Keratinocyte (primary cell): ENCODE measurements around the gene UGT1A6. TPM values are rescaled to one million over a fixed set of nuclear protein-coding genes. Genes with fewer than 3 reads are reported as not detected.

Experiments used
- DNase-seq: peaks from one replicate; pipeline ENCODE4 v3.0.0-alpha.2; 2011; ENCODE audit warnings: low read depth, missing footprints, low spot score
- FAIRE-seq: peaks from 2 replicates; lab custom pipeline; 2011; peaks lifted over from hg19 to GRCh38; lab: Jason Lieb, UNC
- H2AFZ ChIP-seq: 2 replicates; pipeline ENCODE4 v1.6.0; 2012; ENCODE audit warnings: low read length, control low read depth, inconsistent platforms; ENCODE audit not compliant: control insufficient read depth
- H3K27ac ChIP-seq: 2 replicates; pipeline ENCODE4 v1.5.1; 2011; ENCODE audit warnings: low read length; ENCODE audit not compliant: control insufficient read depth, insufficient read depth
- H3K27me3 ChIP-seq: 3 replicates; pipeline ENCODE4 v1.6.0; 2011; ENCODE audit warnings: low read length; ENCODE audit not compliant: control insufficient read depth, insufficient read depth; ENCODE audit errors: extremely low read depth
- H3K36me3 ChIP-seq, 2 experiments: 2 replicates in 1 of 2; 3 replicates in 1 of 2; pipeline ENCODE4 v1.5.1; 2011; ENCODE audit warnings: low read length in 2 of 2, mild to moderate bottlenecking in 1 of 2; ENCODE audit not compliant: control insufficient read depth in 2 of 2, insufficient read depth in 2 of 2; ENCODE audit errors: extremely low read depth in 1 of 2
- H3K4me1 ChIP-seq: 3 replicates; pipeline ENCODE4 v1.5.1; 2011; ENCODE audit warnings: low read length; ENCODE audit not compliant: control insufficient read depth, insufficient read depth; ENCODE audit errors: extremely low read depth
- H3K4me2 ChIP-seq: 3 replicates; pipeline ENCODE4 v1.6.0; 2011; ENCODE audit warnings: low read depth, low read length; ENCODE audit not compliant: control insufficient read depth, insufficient read depth; ENCODE audit errors: extremely low read depth
- H3K4me3 ChIP-seq, 3 experiments: fragments of 200-600 bp in 1 of 3; sonication (generic) in 1 of 3; 2 replicates in 2 of 3; 3 replicates in 1 of 3; pipeline ENCODE4 v1.5.1; 2011 to 2016; ENCODE audit warnings: low read length in 3 of 3, mild to moderate bottlenecking in 3 of 3, control low read depth in 2 of 3, inconsistent platforms in 1 of 3, low read depth in 1 of 3, mixed read lengths in 1 of 3, mixed run types in 1 of 3, moderate library complexity in 1 of 3; ENCODE audit not compliant: control insufficient read depth in 2 of 3, insufficient read depth in 2 of 3; ENCODE audit errors: extremely low read depth in 1 of 3
- H3K79me2 ChIP-seq: 2 replicates; pipeline ENCODE4 v1.6.0; 2012; ENCODE audit warnings: low read length; ENCODE audit not compliant: control insufficient read depth, insufficient read depth
- H3K9ac ChIP-seq: 3 replicates; pipeline ENCODE4 v1.6.0; 2011; ENCODE audit warnings: low read length; ENCODE audit not compliant: control insufficient read depth, insufficient read depth; ENCODE audit errors: extremely low read depth
- H3K9me1 ChIP-seq: 3 replicates; pipeline ENCODE4 v1.6.0; 2011; ENCODE audit warnings: low read length; ENCODE audit not compliant: control insufficient read depth, insufficient read depth; ENCODE audit errors: extremely low read depth
- H3K9me3 ChIP-seq: 2 replicates; pipeline ENCODE4 v1.5.1; 2012; ENCODE audit warnings: low read depth, low read length; ENCODE audit not compliant: control insufficient read depth
- H4K20me1 ChIP-seq: 3 replicates; pipeline ENCODE4 v1.6.0; 2011; ENCODE audit warnings: low read length; ENCODE audit not compliant: control insufficient read depth, insufficient read depth; ENCODE audit errors: extremely low read depth
- EZH2 ChIP-seq: IDR thresholded peaks from one replicate; pipeline ENCODE4 v1.6.1; 2012; ENCODE audit warnings: inconsistent platforms, mild to moderate bottlenecking, low read length, moderate library complexity
- dilution Hi-C: fragments of 300-500 bp; cut with MboI; formaldehyde crosslinking; loops from one replicate; pipeline ENCODE4 v1.7.0; 2020; ENCODE audit warnings: low sequenced_read_pairs; ENCODE audit not compliant: extremely low pct_ligation_motif_present
- polyA plus RNA-seq, 5 experiments: library from polyadenylated mRNA; depleted of rRNA in 3 of 5; stranded (reverse) in 3 of 5; stranded (forward) in 1 of 5; unstranded in 1 of 5; fragments of >200 nt; gene quantifications; 1 replicate in 1 of 5; 2 replicates in 3 of 5; 3 replicates in 1 of 5; pipeline versions ENCODE4 v1.2.1 to v1.2.3, GENCODE V29; 2011 to 2012; ENCODE audit warnings: missing spikeins in 2 of 5, low read depth in 1 of 5, low replicate concordance in 1 of 5
- TF ChIP-seq, protein P1 (sequence below), 3 experiments: IDR thresholded peaks in 1 of 3; conservative IDR thresholded peaks in 1 of 3; optimal IDR thresholded peaks in 1 of 3; 2 replicates in 2 of 3; 3 replicates in 1 of 3; pipeline versions ENCODE3 to v1.5.1; 2011; ENCODE audit warnings: low read length in 3 of 3, mild to moderate bottlenecking in 3 of 3, moderate library complexity in 2 of 3, control low read depth in 1 of 3, inconsistent platforms in 1 of 3; ENCODE audit not compliant: insufficient read depth in 2 of 3; ENCODE audit errors: extremely low read depth in 1 of 3

The UGT1A6 gene
- polyA plus RNA-seq, 1 donor (not counting 4 experiments of a cell fraction or from before 2014, with no cell fraction given) = 133 TPM

DNA sequence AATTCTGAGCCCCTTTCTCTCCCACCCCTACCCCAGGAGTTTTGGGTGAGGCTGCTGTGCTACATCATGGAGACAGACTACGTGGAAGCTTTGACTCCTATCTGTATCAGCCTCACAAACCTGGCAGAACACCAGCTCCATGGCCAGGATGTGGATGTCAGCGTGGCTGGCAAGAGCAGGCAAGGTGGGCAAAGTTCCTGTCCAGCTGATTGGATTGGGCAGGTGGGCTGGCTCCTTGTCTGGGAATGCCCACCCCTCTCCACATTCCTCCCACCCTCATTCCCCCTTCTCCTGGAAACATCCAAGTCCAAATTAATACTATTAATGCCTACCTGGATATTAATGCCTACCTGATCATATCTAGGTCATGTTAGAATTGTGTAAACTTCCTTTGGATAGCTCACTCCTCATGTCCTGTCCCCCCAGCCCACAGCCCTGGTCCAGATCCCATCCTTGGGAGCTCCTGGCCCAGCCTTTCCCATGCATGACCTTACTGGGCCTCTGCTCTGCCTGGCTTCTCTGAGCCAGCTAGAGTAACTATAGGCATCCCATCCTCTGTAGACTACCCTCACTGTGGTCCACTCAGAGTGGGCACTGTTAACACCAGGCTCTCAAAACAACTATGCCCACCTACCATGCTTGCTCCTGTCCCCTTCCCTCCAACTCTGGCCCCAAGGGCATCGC, 109.6 kb downstream of the UGT1A6 start:
- dilution Hi-C loops = no loop called here

DNA sequence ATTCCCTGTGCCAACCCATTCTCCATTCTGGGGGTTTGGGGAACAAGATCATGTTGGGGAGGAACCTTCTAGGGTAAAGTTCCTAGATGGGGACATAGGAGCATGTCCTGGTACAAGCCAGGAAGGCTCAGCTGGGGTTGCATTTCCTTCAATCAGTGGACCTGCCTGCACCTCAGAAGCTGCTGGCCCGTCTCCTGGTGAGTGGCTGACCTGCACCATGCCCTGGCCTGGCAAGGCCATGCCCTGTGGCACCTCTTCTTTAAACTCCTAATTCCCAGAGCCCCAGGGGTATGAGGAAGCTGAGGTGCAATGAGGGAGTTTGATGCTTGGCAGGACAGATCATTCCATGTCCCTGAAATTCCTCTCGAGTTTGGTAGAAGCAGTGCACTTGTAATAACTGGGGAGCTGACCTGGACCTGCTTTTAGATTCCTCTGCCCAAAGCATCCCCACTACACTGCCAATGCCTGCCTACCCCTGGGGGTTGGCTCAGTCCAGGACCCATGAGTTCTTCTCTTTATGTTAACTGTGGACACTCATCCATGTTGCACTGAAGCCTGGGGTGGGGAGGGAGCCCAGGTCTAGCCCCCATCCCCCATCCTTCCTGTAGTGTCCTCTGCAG, 110.7 kb downstream of the UGT1A6 start:
- no peak for DNase-seq

More for the DNA sequence above, 109.6 kb downstream of the UGT1A6 start:
- TF ChIP-seq, protein P1, sequence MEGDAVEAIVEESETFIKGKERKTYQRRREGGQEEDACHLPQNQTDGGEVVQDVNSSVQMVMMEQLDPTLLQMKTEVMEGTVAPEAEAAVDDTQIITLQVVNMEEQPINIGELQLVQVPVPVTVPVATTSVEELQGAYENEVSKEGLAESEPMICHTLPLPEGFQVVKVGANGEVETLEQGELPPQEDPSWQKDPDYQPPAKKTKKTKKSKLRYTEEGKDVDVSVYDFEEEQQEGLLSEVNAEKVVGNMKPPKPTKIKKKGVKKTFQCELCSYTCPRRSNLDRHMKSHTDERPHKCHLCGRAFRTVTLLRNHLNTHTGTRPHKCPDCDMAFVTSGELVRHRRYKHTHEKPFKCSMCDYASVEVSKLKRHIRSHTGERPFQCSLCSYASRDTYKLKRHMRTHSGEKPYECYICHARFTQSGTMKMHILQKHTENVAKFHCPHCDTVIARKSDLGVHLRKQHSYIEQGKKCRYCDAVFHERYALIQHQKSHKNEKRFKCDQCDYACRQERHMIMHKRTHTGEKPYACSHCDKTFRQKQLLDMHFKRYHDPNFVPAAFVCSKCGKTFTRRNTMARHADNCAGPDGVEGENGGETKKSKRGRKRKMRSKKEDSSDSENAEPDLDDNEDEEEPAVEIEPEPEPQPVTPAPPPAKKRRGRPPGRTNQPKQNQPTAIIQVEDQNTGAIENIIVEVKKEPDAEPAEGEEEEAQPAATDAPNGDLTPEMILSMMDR (optimal IDR thresholded peaks at IDR 0.05 in 1 of 3, IDR thresholded peaks at IDR 0.05 in 1 of 3, conservative IDR thresholded peaks at IDR 0.05 in 1 of 3; ENCODE audit: extremely low read depth in 1 of 3, insufficient read depth in 2 of 3, low read length in 3 of 3) = no peak
- TF ChIP-seq EZH2 = no peak
- FAIRE-seq (no peak), DNase-seq (no peak)
- H3K27ac ChIP-seq = no peak overlapping the region
- H4K20me1 ChIP-seq = no peaks in the 10 kb centered on the region
- no peaks in the 10 kb centered on the region for H3K36me3 ChIP-seq
- H3K4me3 ChIP-seq = no peak overlapping the region
- no peak overlapping the region for H3K4me2 ChIP-seq
- peaks cover 5% of the 10 kb centered on the region for H3K4me1 ChIP-seq
- no peaks in the 10 kb centered on the region for H3K79me2 ChIP-seq
- no peaks in the 10 kb centered on the region for H3K9me1 ChIP-seq
- no peak overlapping the region for H2AFZ ChIP-seq
- no peaks in the 10 kb centered on the region for H3K9me3 ChIP-seq
- H3K27me3 ChIP-seq = peaks cover 10% of the 10 kb centered on the region
- H3K9ac ChIP-seq = no peak overlapping the region

More for the DNA sequence above, 110.7 kb downstream of the UGT1A6 start:
- Histone ChIP-seq H4K20me1 (no peaks in the 10 kb centered on the region), H3K4me1 (peaks cover 5% of the 10 kb centered on the region), H3K27me3 (peaks cover 10% of the 10 kb centered on the region), H3K27ac (no peak overlapping the region), H3K9me1 (no peaks in the 10 kb centered on the region), H2AFZ (no peak overlapping the region), H3K36me3 (no peaks in the 10 kb centered on the region), H3K4me2 (no peak overlapping the region), H3K79me2 (no peaks in the 10 kb centered on the region), H3K4me3 (no peak overlapping the region), H3K9ac (no peak overlapping the region), H3K9me3 (no peaks in the 10 kb centered on the region)
- no peak for FAIRE-seq
- TF ChIP-seq EZH2 = no peak
- TF ChIP-seq, protein P1 (optimal IDR thresholded peaks at IDR 0.05 in 1 of 3, IDR thresholded peaks at IDR 0.05 in 1 of 3, conservative IDR thresholded peaks at IDR 0.05 in 1 of 3; ENCODE audit: extremely low read depth in 1 of 3, insufficient read depth in 2 of 3, low read length in 3 of 3) = no peak
- dilution Hi-C loops = no loop called here
